MG63 (cell line): ENCODE measurements around the gene SLC17A5. TPM values are rescaled to one million over a fixed set of nuclear protein-coding genes. Genes with fewer than 3 reads are reported as not detected.
"Not testable (repeated sequence)": the region's sequence is repeated elsewhere in the genome, so short reads cannot be mapped to it uniquely, and the experiment has no call there.

Source experiments
- DNase-seq: peaks from one replicate; pipeline ENCODE4 v3.0.0-alpha.2; 2020
- H3K27me3 ChIP-seq: fragments of 250-450 bp; sonication (Bioruptor Pico); 2 replicates; pipeline ENCODE4 v1.5.1; 2020; ENCODE audit warnings: mild to moderate bottlenecking, moderate library complexity
- H3K36me3 ChIP-seq: fragments of 250-450 bp; sonication (Bioruptor Pico); 2 replicates; pipeline ENCODE4 v1.5.1; 2020; ENCODE audit warnings: mild to moderate bottlenecking, moderate library complexity
- H3K4me3 ChIP-seq: fragments of 250-450 bp; sonication (Bioruptor Pico); 2 replicates; pipeline ENCODE4 v1.5.1; 2020; ENCODE audit warnings: mild to moderate bottlenecking, moderate library complexity
- H3K9me3 ChIP-seq: fragments of 250-450 bp; sonication (Bioruptor Pico); 2 replicates; pipeline ENCODE4 v1.5.1; 2020; ENCODE audit warnings: mild to moderate bottlenecking, moderate library complexity
- total RNA-seq: library from RNA; depleted of rRNA; stranded (reverse); fragments of >200 nt; shearing (Covaris generic); gene quantifications from 2 replicates; pipeline ENCODE4 v1.2.3, GENCODE V29; 2014; ENCODE audit warnings: low replicate concordance; rRNA removed

SLC17A5 gene
- total RNA-seq, 1 experiment from 2014 or later = 8.1 TPM

- Histone ChIP-seq H3K4me3 (no peak overlapping the region), H3K36me3 (no peaks in the 10 kb centered on the region), H3K27me3 (no peaks in the 10 kb centered on the region), H3K9me3 (no peaks in the 10 kb centered on the region)
- DNase-seq = no peak
Measured at GRCh38 chr6:73564578-73565345, 89.0 kb downstream of the SLC17A5 start.

- Histone ChIP-seq H3K9me3 (no peaks in the 10 kb centered on the region), H3K36me3 (no peaks in the 10 kb centered on the region), H3K27me3 (no peaks in the 10 kb centered on the region), H3K4me3 (no peak overlapping the region)
- no peak for DNase-seq
Measured at GRCh38 chr6:73562558-73562957, 91.2 kb downstream of the SLC17A5 start.

- no peak overlapping the region for H3K4me3 ChIP-seq
- H3K36me3 ChIP-seq = no peaks in the 10 kb centered on the region
- H3K27me3 ChIP-seq = no peaks in the 10 kb centered on the region
- no peak for DNase-seq
- H3K9me3 ChIP-seq = no peaks in the 10 kb centered on the region
Measured at GRCh38 chr6:73560853-73561407, 92.9 kb downstream of the SLC17A5 start.

GRCh38 chr6:73560182-73560732 lies 93.5 kb downstream of the SLC17A5 start:
- DNase-seq = no peak

GRCh38 chr6:73559399-73559794 lies 94.4 kb downstream of the SLC17A5 start:
- not testable (repeated sequence) for H3K36me3 ChIP-seq, H3K27me3 ChIP-seq, H3K9me3 ChIP-seq, H3K4me3 ChIP-seq
- peak; percentile 33 for DNase-seq

More at GRCh38 chr6:73560182-73560732, 93.5 kb downstream of the SLC17A5 start:
- no peaks in the 10 kb centered on the region for H3K9me3 ChIP-seq
- no peaks in the 10 kb centered on the region for H3K27me3 ChIP-seq
- H3K36me3 ChIP-seq = no peaks in the 10 kb centered on the region
- H3K4me3 ChIP-seq = no peak overlapping the region

- H3K27me3 ChIP-seq = no peaks in the 10 kb centered on the region
- H3K36me3 ChIP-seq = no peaks in the 10 kb centered on the region
- no peaks in the 10 kb centered on the region for H3K9me3 ChIP-seq
- DNase-seq = no peak
- no peak overlapping the region for H3K4me3 ChIP-seq
Measured at GRCh38 chr6:73558624-73559398, 95.0 kb downstream of the SLC17A5 start.

GRCh38 chr6:73556836-73557235 lies 97.0 kb downstream of the SLC17A5 start:
- no peaks in the 10 kb centered on the region for H3K36me3 ChIP-seq
- H3K4me3 ChIP-seq = no peak overlapping the region
- no peaks in the 10 kb centered on the region for H3K9me3 ChIP-seq
- no peak for DNase-seq
- H3K27me3 ChIP-seq = no peaks in the 10 kb centered on the region

- H3K9me3 ChIP-seq, DNase-seq, H3K36me3 ChIP-seq, H3K4me3 ChIP-seq, H3K27me3 ChIP-seq: not testable (repeated sequence)
Measured at GRCh38 chr6:73555380-73555949, 98.3 kb downstream of the SLC17A5 start.

- H3K4me3 ChIP-seq, H3K36me3 ChIP-seq, DNase-seq, H3K9me3 ChIP-seq, H3K27me3 ChIP-seq: not testable (repeated sequence)
Measured at GRCh38 chr6:73551115-73551514, 102.7 kb downstream of the SLC17A5 start.

- Histone ChIP-seq H3K36me3 (no peaks in the 10 kb centered on the region), H3K9me3 (no peaks in the 10 kb centered on the region), H3K27me3 (no peaks in the 10 kb centered on the region), H3K4me3 (no peak overlapping the region)
- DNase-seq = no peak
Measured at GRCh38 chr6:73548458-73549446, 105.0 kb downstream of the SLC17A5 start.

- H3K36me3 ChIP-seq = no peaks in the 10 kb centered on the region
- no peaks in the 10 kb centered on the region for H3K27me3 ChIP-seq
- DNase-seq = no peak
- H3K4me3 ChIP-seq = no peak overlapping the region
- no peaks in the 10 kb centered on the region for H3K9me3 ChIP-seq
Measured at GRCh38 chr6:73547036-73547435, 106.8 kb downstream of the SLC17A5 start.

Other genes starting within 250 kb of the SLC17A5 start
- 14.0 and 18.8 TPM in 2 replicates for gene CGAS, start 201.7 kb downstream of the SLC17A5 start, total RNA-seq
- 20.1 and 21.1 TPM in 2 replicates for gene MTO1, start 192.3 kb downstream of the SLC17A5 start, total RNA-seq
- 14,402 and 16,931 TPM in 2 replicates for gene EEF1A1, start 133.0 kb downstream of the SLC17A5 start, total RNA-seq
- gene CD109, start 42.2 kb upstream of the SLC17A5 start, total RNA-seq = 19.1 and 20.7 TPM in 2 replicates